ENCODE data around the gene IZUMO4.
"Not testable (repeated sequence)": the region's sequence is repeated elsewhere in the genome, so short reads cannot be mapped to it uniquely, and the experiment has no call there.

DNA sequence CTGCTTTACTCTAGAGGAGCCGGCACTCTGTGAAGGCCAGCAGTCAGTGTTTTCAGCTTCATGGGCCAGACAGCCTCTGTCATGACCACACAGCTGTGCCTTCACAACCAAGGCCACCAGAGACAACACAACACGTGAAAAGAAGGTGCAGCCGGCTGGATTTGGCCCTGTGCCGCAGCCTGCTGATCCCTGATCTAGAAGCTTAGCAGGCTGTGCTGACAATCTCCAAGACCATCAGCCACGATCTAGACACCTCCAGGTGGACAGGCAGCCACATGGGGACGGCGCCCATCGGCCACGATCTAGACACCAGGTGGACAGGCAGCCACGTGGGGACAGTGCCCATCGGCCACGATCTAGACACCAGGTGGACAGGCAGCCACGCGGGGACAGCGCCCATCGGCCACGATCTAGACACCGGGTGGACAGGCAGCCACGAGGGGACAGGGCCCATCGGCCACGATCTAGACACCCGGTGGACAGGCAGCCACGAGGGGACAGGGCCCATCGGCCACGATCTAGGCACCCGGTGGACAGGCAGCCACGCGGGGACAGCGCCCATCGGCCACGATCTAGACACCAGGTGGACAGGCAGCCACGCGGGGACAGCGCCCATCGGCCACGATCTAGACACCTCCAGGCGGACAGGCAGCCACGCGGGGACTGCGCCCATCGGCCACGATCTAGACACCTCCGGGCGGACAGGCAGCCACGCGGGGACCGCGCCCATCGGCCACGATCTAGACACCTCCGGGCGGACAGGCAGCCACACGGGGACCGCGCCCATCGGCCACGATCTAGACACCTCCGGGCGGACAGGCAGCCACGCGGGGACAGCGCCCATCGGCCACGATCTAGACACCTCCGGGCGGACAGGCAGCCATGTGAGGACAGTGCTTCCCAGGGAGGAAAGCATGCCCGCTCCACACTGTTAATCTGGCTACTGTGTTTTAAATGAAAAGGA lies 34.6 kb downstream of the IZUMO4 start:
- not testable (repeated sequence) for TF ChIP-seq ZNF274 (IDR thresholded peaks at IDR 0.05; ENCODE audit: low read depth, low read length); YY1 (IDR thresholded peaks at IDR 0.05; ENCODE audit: insufficient read depth, insufficient read length)
